Stimulated activated CD4-positive, alpha-beta T cell treated with anti-CD3 and anti-CD28 coated beads, Interleukin-4, amount 100 ng/mL, for 48 hours (primary cell): ENCODE data around the gene GJA4.
"Not testable (repeated sequence)": the region's sequence is repeated elsewhere in the genome, so short reads cannot be mapped to it uniquely, and the experiment has no call there.

Source experiments
- DNase-seq, 2 donors: peaks; one replicate each; pipeline ENCODE4 v3.0.0-alpha.2; 2020; ENCODE audit warnings: low read depth in 2 of 2

GJA4 gene

DNA sequence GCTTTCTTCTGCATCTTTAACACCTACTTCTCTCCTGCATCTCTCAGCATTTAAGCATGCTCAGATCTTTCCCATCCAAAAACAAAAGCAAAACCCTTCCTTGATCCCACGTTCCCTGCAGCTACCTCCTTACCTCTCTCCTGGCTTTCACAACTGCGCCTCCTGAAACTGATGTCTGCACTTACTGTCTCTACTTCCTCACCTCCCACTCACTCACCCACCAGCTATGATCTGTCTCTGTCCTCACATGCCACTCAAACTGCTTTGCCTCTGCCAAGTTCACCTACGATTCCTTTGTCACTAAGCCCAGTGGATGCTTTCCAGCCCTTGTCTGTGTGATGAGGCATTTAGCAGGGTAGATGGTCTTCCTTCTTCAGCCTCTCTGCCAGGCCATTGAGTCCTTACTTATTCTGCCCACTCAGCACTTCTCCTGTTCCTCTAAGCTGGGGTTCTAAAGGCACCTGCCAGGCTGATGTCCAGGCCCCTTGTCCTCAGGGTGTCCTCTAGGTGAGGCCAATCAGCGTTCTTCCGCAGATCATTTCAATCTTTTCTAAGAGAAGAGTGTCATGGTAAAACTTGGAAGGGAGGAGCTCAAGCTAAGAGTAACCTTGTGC, 21.8 kb upstream of the GJA4 start:
- DNase-seq, result no peak

DNA sequence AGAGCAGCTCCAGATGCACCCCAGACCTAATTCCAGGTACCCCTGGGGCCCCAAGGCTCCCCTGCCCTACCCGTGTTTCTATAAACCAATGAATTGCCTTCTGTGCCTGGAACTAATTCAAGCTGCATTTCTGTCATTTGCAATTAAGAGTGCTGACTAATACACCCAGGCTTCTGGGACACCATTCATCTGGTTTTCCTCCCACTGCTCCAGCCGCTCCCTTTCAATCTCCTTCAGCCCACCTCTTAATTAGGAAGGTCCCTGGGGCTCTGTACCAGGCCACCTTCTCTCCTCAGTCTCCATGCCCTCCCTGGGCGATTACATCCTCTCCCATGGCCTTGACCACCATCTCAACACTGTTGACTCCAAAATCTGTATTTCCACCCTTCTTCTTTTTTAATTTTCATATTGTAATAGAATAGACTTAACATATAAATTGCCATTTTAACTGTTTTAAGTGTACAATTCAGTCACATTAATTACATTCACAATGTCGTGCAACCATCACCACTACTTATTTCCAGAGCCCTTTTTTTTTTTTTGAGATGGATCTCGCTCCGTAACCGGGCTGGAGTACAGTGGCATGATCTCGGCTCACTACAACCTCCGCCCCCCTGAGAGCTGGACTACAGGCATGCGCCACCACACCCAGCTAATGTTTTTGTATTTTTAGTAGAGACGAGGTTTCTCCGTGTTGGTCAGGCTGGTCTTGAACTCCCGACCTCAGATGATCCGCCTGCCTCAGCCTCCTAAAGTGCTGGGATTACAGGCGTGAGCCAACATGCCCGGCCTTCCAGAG, 21.0 kb upstream of the GJA4 start:
- no peak for DNase-seq

DNA sequence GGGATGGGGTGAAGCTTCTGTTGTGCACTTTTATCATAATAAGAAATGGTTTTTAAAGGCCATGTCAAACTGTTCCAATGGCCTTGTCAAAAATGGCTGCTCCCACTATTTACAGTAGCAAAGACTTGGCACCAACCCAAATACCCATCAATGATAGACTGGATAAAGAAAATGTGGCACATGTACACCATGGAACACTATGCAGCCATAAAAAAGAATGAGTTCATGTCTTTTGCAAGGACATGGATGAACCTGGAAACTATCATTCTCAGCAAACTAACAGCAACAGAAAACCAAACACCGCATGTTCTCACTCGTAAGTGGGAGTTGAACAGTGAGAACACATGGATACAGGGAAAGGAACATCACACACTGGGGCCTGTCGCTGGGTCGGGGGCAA, 19.7 kb upstream of the GJA4 start:
- not testable (repeated sequence) for DNase-seq

DNA sequence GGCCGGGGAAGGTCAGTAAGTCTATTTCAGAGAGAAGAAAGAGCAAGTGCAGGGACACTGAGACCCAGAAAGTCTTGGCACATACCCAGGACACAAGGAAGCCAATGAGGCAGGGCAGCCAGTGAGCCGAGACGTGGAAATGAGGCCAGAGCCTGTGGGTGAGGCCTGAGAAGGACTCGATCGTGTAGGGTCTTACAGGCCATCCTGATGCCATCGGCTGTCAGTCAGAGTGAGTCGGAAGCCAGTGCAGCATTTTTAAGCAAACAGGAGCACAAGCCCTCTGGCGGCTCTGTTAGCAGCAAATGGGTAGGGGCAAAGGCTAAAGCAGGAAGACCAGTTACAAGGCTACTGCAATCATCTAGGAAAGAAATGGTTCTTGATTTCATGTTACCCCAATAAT, 17.8 kb upstream of the GJA4 start:
- DNase-seq, result no peak

DNA sequence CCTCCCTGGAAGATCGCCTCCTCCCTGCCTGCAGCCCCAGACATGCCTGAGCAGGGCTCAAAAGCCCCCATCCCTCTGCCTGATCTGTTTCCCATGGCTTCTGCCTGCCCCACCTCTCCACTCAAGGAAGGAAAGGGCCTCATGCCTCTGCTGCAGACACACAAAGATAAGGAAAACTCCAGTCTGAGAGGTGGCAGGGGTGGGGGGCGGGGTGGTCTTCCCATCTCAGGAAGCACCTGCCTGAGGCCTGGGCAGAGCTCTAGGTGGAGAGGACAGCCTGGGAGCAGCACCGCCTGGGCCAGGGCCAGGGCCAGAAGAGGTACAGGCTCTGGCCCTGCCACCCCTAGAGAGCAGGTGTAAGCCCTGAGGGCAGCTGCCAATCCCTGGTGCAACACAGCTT, 15.9 kb upstream of the GJA4 start:
- no peak for DNase-seq

DNA sequence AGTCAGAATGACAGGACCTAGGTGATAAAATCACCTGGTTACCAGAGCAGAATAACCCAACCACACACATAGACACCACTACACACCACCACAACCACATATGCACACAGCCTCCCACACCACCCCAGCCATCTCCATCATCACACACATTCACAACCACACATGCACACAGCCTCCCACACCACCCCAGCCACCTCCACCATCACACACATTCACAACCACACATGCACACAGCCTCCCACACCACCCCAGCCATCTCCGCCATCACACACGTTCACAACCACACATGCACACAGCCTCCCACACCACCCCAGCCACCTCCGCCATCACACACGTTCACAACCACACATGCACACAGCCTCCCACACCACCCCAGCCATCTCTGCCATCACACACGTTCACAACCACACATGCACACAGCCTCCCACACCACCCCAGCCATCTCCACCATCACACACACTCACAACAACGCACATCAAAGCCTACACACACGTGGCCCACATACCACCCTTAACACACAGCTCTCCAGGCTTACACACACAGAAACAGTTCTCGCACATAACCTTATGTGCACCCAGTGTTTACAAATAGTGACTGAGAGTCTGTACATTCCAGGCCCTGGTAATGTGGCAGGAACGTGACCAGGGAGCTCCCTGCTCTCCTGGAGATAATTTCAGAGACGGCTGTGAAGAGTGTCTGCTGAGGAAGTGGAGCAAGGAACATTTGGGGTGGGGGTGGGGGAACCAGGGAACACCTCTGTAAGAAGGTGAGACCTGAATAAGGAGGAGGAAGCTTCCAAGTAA, 15.1 kb upstream of the GJA4 start:
- no peak for DNase-seq

DNA sequence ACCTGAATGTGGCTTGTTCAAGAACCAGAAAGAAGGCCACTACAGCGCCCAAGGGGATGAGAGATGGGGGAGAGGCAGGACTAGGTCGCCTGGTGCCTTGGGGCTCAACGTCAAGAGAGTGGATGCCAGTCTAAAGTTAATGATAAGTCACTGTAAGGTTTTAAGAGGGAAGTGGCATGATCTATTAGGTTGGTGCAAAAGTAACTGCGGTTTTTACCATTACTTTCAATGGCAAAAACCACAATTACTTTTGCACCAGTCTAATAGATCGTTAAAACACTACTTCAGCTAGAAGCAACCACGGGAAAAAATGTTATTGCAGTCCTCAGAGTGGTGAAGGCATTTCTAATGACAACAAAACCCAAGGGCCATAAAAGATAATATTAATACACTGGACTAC, 14.4 kb upstream of the GJA4 start:
- DNase-seq, result no peak

DNA sequence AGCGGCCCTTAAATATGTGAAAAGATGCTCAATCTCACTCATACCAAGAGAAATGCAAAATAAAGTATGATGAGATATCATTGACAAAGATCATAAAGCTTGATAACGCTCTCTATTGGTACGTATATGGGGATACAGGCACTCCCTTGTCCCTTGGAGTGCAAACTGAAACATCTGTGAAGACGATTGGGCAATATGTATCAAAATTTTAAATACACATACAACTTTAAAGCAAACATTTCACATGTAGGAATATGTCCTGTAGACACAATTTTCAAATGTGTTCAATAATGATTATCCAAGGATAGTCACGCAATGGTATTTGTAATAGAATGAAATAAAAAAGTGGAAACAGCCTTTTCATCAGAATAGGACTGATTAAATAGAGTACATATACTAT, 13.8 kb upstream of the GJA4 start:
- DNase-seq, result no peak

DNA sequence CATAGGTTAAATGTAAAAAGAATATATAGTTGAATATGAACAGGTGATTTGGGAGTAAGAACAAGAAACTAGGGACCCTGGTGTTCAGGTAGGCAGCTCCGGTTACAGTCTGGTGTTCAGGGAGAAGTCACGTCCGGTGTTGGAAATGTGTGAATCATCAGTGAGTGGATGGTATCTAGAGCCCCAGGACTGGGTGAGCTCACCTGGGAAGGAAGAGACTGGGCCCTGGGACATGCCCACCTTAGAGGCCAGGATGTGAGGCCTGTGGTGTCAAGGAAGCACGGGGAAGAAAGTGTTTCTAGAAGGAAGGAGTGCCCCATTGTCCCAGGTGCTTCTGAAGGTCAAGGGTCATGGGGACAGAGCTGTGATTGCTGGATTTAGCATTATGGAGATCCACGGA, 13.3 kb upstream of the GJA4 start:
- DNase-seq, result no peak

DNA sequence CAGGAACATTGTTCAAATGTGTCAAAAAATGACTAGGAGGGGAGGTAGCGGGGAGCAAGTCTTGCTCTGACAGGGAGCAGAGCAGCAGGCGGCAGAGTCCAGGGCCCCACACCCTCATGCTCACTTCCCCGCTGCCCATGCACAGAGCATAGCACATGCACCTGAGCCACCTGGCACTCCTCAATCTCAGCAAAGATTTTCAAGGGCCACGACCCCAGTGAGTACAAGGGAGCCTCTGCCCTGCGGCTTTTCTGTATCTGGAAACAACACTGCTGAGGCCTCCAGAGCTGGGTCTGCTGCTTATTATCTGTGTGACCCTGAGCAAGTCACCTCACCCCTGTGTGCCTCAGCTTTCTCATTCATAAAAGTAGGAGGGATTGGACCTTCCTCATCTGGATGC, 12.8 kb upstream of the GJA4 start:
- DNase-seq, result no peak

DNA sequence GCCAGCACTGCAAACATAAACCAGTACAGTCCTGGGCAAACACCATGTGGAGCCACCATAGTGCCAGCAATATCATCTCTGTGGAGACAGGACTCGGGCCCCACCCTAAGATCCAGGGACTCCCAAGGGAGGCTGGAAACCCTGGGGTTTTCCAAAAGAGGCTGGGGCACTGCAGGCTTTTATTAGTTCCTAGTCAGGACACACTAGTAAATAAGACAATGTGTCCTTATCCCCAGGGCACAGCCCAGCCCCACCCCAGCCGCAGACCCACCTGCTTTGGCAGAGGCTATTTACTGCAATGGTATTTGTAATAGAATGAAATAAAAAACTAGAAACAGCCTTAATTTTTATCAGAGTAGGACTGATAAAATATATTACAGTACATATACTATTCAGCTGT, 12.3 kb upstream of the GJA4 start:
- DNase-seq, result no peak

DNA sequence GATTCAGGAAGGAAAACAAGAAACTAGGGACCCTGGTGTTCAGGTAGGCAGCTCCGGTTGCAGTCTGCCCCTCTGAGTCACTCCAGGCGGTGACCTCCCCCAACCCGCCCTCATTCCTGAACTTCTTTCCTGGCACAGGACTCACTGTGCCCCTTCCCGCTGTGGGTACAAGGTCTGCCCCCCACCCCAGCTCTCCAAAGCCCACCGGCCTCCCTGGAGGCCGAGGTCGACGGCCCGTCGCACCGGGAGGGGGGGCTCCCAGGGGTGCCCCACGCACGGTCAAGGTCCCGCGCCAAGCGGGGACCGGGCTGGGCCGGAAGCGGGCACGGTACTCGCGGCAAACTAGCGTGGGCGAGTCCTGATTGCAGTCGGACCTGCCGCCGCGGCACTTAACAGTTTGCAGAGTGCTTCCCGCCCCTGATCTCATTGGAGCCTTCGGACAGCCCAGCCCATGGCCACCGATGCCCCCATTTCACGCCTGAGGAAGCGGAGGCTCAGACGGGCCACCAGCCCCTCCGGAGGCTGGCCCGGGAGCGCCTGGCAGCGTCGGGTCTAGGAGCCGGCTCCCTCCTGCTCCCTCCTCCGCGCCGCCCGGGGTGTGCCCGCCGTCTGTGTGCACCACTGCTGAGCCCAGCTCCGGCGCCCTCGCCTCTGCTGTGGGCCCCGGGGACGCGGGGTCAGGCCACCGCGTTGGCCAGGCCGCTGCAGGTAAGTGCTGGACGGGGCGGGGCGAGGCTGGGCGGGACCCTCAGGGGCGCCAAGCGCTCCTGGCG, 11.5 kb upstream of the GJA4 start, which contains the start of gene GJB3:
Gene GJB3 (plus strand): TSS at position 144 of the 773 bp plus-strand sequence. CDS start 3,549 bp downstream, outside the sequence.
- no peak for DNase-seq

DNA sequence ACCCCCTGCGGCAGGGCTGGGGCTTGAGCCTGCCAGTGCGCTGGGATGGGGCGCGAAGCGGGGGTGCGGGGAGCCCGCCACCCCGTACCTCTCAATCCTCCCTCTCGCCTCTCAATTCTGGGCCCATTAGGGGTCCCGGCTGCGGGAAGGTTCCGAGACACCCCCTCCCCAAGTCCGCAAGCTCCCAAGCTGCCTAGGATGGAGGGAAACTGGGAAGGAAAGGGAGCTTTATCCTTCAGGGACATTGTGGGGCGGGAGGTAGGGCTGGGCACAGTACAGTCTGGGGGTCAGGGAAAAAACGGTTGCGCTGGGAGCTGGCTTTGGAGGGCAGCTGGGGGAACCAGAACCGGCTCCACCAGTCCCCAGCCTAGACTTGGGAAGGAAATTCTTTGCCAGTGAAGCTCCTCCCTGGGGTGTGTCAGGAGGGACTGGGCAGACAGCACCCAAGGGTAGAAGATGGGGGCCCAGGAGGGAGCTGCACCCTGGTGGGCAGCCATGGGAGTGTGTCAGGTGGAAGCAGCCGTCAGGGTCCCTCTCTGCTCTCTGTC, 10.9 kb upstream of the GJA4 start:
- DNase-seq, result no peak

DNA sequence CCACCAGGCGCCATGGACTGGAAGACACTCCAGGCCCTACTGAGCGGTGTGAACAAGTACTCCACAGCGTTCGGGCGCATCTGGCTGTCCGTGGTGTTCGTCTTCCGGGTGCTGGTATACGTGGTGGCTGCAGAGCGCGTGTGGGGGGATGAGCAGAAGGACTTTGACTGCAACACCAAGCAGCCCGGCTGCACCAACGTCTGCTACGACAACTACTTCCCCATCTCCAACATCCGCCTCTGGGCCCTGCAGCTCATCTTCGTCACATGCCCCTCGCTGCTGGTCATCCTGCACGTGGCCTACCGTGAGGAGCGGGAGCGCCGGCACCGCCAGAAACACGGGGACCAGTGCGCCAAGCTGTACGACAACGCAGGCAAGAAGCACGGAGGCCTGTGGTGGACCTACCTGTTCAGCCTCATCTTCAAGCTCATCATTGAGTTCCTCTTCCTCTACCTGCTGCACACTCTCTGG, 8.0 kb upstream of the GJA4 start:
- no peak for DNase-seq

DNA sequence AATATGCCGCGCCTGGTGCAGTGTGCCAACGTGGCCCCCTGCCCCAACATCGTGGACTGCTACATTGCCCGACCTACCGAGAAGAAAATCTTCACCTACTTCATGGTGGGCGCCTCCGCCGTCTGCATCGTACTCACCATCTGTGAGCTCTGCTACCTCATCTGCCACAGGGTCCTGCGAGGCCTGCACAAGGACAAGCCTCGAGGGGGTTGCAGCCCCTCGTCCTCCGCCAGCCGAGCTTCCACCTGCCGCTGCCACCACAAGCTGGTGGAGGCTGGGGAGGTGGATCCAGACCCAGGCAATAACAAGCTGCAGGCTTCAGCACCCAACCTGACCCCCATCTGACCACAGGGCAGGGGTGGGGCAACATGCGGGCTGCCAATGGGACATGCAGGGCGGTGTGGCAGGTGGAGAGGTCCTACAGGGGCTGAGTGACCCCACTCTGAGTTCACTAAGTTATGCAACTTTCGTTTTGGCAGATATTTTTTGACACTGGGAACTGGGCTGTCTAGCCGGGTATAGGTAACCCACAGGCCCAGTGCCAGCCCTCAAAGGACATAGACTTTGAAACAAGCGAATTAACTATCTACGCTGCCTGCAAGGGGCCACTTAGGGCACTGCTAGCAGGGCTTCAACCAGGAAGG, 7.4 kb upstream of the GJA4 start:
- DNase-seq, result no peak

DNA sequence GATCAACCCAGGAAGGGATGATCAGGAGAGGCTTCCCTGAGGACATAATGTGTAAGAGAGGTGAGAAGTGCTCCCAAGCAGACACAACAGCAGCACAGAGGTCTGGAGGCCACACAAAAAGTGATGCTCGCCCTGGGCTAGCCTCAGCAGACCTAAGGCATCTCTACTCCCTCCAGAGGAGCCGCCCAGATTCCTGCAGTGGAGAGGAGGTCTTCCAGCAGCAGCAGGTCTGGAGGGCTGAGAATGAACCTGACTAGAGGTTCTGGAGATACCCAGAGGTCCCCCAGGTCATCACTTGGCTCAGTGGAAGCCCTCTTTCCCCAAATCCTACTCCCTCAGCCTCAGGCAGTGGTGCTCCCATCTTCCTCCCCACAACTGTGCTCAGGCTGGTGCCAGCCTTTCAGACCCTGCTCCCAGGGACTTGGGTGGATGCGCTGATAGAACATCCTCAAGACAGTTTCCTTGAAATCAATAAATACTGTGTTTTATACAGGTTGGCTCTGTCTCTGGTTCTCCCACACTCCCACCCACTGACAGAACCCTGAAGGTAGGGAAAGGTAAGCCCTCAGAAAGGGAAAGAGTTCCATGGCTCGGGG, 6.8 kb upstream of the GJA4 start:
- no peak for DNase-seq

DNA sequence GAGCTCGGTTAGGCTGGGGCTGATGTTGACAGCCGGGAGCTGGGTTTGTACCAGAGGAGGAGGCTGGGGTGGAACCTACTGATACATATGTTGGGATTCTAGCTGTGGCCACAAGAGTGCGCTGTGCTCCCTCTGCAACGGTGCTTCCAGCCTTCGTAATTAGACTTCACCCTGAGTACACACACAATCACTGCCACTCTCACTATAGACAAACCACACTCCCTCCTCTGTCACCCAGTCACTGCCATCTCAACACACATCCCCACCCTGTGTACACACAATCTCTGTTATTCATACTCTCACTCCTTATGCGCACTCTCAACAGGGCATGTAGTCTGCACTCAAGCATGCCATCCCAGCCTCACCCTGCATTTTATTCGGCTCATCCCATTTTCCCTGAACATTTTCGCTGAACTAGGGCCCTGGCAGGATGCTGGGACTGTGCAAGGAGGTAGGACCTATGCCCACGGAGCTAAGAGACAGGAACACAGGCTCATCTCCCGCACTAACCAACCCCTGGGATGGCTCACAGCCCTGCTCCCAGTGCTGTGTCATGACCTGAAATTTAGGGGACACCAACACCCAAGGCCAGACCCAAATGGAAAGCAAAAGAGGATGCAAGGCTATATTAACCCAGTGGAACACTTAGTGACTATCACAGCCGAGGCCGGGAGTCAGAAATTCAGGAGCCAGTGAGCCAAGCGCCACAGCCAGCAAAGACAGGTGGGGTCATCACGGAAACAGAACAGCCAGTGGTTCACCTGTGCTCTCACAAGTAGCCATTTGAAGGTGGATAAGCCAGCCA, 6.1 kb upstream of the GJA4 start:
- peak; percentile 50 to 61 for DNase-seq

DNA sequence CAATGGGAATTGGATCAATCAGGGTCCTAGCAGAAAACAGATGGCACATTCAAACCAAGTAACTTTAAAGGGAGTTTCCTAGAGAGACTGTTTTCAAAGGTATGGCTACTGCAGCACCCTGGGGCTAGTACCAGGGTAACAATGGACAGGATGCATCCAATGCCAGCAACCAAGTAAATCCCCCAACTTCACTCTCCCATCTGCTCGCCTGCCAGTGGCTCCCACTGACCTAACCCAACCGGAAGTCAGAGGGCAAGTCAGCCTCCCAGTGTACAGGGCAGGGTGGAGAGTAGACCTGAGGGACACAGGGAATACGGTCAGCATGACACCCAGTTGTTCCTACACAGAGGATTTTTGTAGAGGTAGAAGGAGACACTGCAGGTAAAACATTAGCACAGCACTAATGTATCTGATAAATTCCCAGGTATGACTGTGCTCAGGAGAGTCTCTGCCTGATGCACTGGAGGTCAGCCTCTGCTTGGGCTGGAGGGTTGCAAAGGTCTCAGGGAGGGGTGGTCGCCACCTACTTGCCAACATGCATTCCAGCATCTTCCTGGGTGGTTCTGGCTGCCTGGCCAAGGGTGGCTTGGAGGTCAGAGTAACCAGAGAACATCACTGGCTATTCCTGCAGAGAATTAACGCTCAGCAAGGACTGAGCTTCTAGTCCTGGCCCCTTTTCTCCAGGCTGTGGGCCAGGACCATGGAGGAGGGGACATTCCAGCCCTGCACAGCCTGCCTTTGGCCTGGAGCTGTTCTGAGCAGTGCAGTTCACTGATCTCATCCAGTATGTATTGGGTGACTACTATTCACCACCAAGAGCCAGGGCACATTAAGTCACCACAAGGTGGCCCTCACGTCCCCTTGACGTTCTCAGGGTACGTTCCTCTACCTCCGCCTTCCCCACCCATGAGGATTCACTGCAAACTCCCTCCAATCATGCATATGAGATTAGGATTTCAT, 5.1 kb upstream of the GJA4 start:
- DNase-seq, result no peak

DNA sequence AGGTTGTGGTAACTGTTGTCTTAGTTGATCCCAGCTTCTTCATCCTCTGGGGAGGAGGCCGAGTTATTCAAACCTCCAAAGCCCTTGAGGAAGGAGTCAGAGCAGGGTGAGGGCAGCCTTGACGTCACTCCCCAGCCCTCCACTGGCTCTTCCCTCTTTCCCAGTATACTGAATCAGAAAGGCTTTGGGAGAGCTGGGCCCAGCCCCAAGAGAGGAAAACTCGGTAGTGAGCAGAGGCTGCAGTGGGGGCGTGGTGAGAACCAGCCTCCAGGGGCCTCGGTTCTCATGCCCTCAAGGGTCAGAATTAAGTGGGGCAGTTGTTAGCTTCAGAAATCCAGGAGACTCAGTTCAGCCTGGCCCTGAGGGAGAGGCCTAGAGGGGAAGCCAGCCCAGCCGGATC, 1.8 kb upstream of the GJA4 start:
- DNase-seq, result no peak
